HCT116 (cell line): Measurements from ENCODE around the gene HYAL1.
"Not testable (repeated sequence)": the region's sequence is repeated elsewhere in the genome, so short reads cannot be mapped to it uniquely, and the experiment has no call there.

Source experiments
- CBX3 ChIP-seq: IDR thresholded peaks from 2 replicates; pipeline ENCODE4 v1.6.1; 2012; ENCODE audit warnings: low read depth
- CEBPB ChIP-seq: IDR thresholded peaks from 2 replicates; pipeline ENCODE4 v1.6.1; 2012; ENCODE audit warnings: low read depth
- EGR1 ChIP-seq: IDR thresholded peaks from 2 replicates; pipeline ENCODE4 v1.6.1; 2012; ENCODE audit warnings: low read depth
- EZH2 ChIP-seq: fragments of 200-600 bp; sonication (generic); IDR thresholded peaks from 2 replicates; pipeline ENCODE4 v1.6.1; 2017; ENCODE audit warnings: antibody characterized with exemption, mixed run types
- POLR2A ChIP-seq: IDR thresholded peaks from 2 replicates; pipeline ENCODE4 v1.7.0; 2011; ENCODE audit warnings: borderline replicate concordance; ENCODE audit not compliant: insufficient read depth, insufficient read length; ENCODE audit errors: extremely low read depth
- POLR2AphosphoS5 ChIP-seq: IDR thresholded peaks from 2 replicates; pipeline ENCODE4 v1.6.1; 2011; ENCODE audit warnings: mild to moderate bottlenecking, low read depth, low read length, moderate library complexity
- RAD21 ChIP-seq: IDR thresholded peaks from 2 replicates; pipeline ENCODE4 v1.6.1; 2012; ENCODE audit warnings: low read depth, mild to moderate bottlenecking
- SIN3A ChIP-seq: IDR thresholded peaks from 2 replicates; pipeline ENCODE4 v1.6.1; 2012; ENCODE audit warnings: low read depth
- ZNF274 ChIP-seq: fragments of 200-500 bp; sonication (Bioruptor generic); IDR thresholded peaks from 2 replicates; pipeline ENCODE4 v1.6.1; 2014; ENCODE audit warnings: mild to moderate bottlenecking, low read depth, low read length, inconsistent platforms
- TF ChIP-seq, protein P1 (sequence below), 3 experiments: fragments of 200-600 bp in 1 of 3; sonication (generic) in 1 of 3; IDR thresholded peaks in 2 of 3; conservative IDR thresholded peaks in 1 of 3; 2 replicates each; pipeline ENCODE4 v1.5.1; 2012 to 2017; ENCODE audit warnings: low read depth in 2 of 3, low read length in 2 of 3, antibody characterized with exemption in 1 of 3, borderline replicate concordance in 1 of 3, control low read depth in 1 of 3, mild to moderate bottlenecking in 1 of 3, mixed read lengths in 1 of 3, mixed run types in 1 of 3, moderate library complexity in 1 of 3; ENCODE audit not compliant: insufficient read depth in 1 of 3
- TF ChIP-seq, protein P2 (sequence below): IDR thresholded peaks from 2 replicates; pipeline ENCODE4 v1.6.1; 2012; ENCODE audit warnings: low read depth
- TF ChIP-seq, protein P3 (sequence below): IDR thresholded peaks from 2 replicates; pipeline ENCODE4 v1.6.1; 2012

DNA sequence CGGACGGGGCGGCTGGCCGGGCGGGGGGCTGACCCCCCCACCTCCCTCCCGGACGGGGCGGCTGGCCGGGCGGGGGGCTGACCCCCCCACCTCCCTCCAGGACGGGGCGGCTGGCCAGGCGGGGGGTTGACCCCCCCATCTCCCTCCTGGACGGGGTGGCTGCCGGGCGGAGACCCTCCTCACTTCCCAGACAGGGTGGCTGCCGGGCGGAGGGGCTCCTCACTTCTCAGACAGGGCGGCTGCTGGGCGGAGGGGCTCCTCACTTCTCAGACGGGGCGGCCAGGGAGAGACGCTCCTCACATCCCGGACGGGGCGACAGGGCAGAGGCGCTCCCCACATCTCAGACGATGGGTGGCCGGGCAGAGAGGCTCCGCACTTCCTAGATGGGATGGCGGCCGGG is 8.7 kb upstream of the HYAL1 start:
- TF ChIP-seq, protein P1, sequence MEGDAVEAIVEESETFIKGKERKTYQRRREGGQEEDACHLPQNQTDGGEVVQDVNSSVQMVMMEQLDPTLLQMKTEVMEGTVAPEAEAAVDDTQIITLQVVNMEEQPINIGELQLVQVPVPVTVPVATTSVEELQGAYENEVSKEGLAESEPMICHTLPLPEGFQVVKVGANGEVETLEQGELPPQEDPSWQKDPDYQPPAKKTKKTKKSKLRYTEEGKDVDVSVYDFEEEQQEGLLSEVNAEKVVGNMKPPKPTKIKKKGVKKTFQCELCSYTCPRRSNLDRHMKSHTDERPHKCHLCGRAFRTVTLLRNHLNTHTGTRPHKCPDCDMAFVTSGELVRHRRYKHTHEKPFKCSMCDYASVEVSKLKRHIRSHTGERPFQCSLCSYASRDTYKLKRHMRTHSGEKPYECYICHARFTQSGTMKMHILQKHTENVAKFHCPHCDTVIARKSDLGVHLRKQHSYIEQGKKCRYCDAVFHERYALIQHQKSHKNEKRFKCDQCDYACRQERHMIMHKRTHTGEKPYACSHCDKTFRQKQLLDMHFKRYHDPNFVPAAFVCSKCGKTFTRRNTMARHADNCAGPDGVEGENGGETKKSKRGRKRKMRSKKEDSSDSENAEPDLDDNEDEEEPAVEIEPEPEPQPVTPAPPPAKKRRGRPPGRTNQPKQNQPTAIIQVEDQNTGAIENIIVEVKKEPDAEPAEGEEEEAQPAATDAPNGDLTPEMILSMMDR (IDR thresholded peaks at IDR 0.05 in 2 of 3, conservative IDR thresholded peaks at IDR 0.05 in 1 of 3; ENCODE audit: borderline replicate concordance in 1 of 3, insufficient read depth in 1 of 3, low read depth in 2 of 3, low read length in 2 of 3) = not testable (repeated sequence)
- not testable (repeated sequence) for TF ChIP-seq POLR2A, ZNF274, EZH2, SIN3A, EGR1, POLR2AphosphoS5, RAD21, CBX3, CEBPB
- TF ChIP-seq, protein P2, sequence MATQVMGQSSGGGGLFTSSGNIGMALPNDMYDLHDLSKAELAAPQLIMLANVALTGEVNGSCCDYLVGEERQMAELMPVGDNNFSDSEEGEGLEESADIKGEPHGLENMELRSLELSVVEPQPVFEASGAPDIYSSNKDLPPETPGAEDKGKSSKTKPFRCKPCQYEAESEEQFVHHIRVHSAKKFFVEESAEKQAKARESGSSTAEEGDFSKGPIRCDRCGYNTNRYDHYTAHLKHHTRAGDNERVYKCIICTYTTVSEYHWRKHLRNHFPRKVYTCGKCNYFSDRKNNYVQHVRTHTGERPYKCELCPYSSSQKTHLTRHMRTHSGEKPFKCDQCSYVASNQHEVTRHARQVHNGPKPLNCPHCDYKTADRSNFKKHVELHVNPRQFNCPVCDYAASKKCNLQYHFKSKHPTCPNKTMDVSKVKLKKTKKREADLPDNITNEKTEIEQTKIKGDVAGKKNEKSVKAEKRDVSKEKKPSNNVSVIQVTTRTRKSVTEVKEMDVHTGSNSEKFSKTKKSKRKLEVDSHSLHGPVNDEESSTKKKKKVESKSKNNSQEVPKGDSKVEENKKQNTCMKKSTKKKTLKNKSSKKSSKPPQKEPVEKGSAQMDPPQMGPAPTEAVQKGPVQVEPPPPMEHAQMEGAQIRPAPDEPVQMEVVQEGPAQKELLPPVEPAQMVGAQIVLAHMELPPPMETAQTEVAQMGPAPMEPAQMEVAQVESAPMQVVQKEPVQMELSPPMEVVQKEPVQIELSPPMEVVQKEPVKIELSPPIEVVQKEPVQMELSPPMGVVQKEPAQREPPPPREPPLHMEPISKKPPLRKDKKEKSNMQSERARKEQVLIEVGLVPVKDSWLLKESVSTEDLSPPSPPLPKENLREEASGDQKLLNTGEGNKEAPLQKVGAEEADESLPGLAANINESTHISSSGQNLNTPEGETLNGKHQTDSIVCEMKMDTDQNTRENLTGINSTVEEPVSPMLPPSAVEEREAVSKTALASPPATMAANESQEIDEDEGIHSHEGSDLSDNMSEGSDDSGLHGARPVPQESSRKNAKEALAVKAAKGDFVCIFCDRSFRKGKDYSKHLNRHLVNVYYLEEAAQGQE = not testable (repeated sequence)
- TF ChIP-seq, protein P3, sequence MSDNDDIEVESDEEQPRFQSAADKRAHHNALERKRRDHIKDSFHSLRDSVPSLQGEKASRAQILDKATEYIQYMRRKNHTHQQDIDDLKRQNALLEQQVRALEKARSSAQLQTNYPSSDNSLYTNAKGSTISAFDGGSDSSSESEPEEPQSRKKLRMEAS = not testable (repeated sequence)
